ENCODE measurements around the gene LYPD5.
"Not testable (repeated sequence)": the region's sequence is repeated elsewhere in the genome, so short reads cannot be mapped to it uniquely, and the experiment has no call there.

GRCh38 chr19:43806401-43806800, 4.2 kb upstream of the LYPD5 start:
- TF ChIP-seq POLR2A, CTCF, POLR2AphosphoS5 (IDR thresholded peaks at IDR 0.05): not testable (repeated sequence)

Measured in sigmoid colon (tissue), 4 donors.